ENCODE measurements around the gene SCARB1. TPM values are rescaled to one million over a fixed set of nuclear protein-coding genes. Genes with fewer than 3 reads are reported as not detected.

SCARB1 gene
- total RNA-seq, 1 donor from 2014 or later, result 4.3 TPM

GRCh38 chr12:124855275-124855957, 8.2 kb downstream of the SCARB1 start:
- Histone ChIP-seq H3K9me3 (ENCODE audit: low read depth) (no peaks in the 10 kb centered on the region), H3K9ac (no peak overlapping the region), H3K4me1 (no peaks in the 10 kb centered on the region), H3K4me3 (no peak overlapping the region), H2AFZ (replicated peaks) (no peak overlapping the region), H3F3A (ENCODE audit: low read depth) (no peaks in the 10 kb centered on the region), H3K4me2 (no peak overlapping the region), H3K79me2 (ENCODE audit: low read depth) (no peaks in the 10 kb centered on the region), H3K27me3 (no peaks in the 10 kb centered on the region), H3K27ac (no peak overlapping the region), H3K36me3 (no peaks in the 10 kb centered on the region), H4K20me1 (ENCODE audit: low read depth) (peaks cover 3% of the 10 kb centered on the region)
- Mint-ChIP-seq H3K4me3 (no peak overlapping the region), H3K27me3 (ENCODE audit: insufficient read depth, low read depth) (peaks cover 8% of the 10 kb centered on the region), H3K27ac (no peak overlapping the region), H3K9me3 (no peaks in the 10 kb centered on the region), H3K4me1 (peaks cover 32% of the 10 kb centered on the region), H3K36me3 (peaks cover 6% of the 10 kb centered on the region)
- TF ChIP-seq EZH2phosphoT487 (IDR thresholded peaks at IDR 0.05), result no peak
- TF ChIP-seq CTCF (IDR thresholded peaks at IDR 0.05), result no peak
- no peak for TF ChIP-seq EZH2 (IDR thresholded peaks at IDR 0.05)
- DNase-seq (ENCODE audit: low spot score), result no peak

- no peak overlapping the region for H3K27ac Mint-ChIP-seq
- H3K4me3 Mint-ChIP-seq, result no peak overlapping the region
- H3K4me1 Mint-ChIP-seq, result peaks cover 32% of the 10 kb centered on the region
Measured at GRCh38 chr12:124854637-124855184, 9.0 kb downstream of the SCARB1 start.

GRCh38 chr12:124853781-124854636, 9.7 kb downstream of the SCARB1 start:
- Histone ChIP-seq H3K27ac (no peak overlapping the region), H3K4me2 (no peak overlapping the region), H4K20me1 (ENCODE audit: low read depth) (peaks cover 3% of the 10 kb centered on the region), H3K9ac (no peak overlapping the region), H3K4me3 (no peak overlapping the region), H3K27me3 (no peaks in the 10 kb centered on the region), H3K36me3 (no peaks in the 10 kb centered on the region), H3F3A (ENCODE audit: low read depth) (no peaks in the 10 kb centered on the region), H2AFZ (replicated peaks) (no peak overlapping the region), H3K79me2 (ENCODE audit: low read depth) (no peaks in the 10 kb centered on the region), H3K9me3 (ENCODE audit: low read depth) (no peaks in the 10 kb centered on the region), H3K4me1 (no peaks in the 10 kb centered on the region)
- no peaks in the 10 kb centered on the region for H3K9me3 Mint-ChIP-seq
- no peak for TF ChIP-seq EZH2phosphoT487 (IDR thresholded peaks at IDR 0.05)
- TF ChIP-seq EZH2 (IDR thresholded peaks at IDR 0.05), result no peak
- no peak for TF ChIP-seq CTCF (IDR thresholded peaks at IDR 0.05)
- H3K27me3 Mint-ChIP-seq (ENCODE audit: insufficient read depth, low read depth), result peaks cover 8% of the 10 kb centered on the region
- H3K27ac Mint-ChIP-seq, result no peak overlapping the region
- no peak overlapping the region for H3K4me3 Mint-ChIP-seq
- peaks cover 6% of the 10 kb centered on the region for H3K36me3 Mint-ChIP-seq
- no peak for DNase-seq (ENCODE audit: low spot score)
- H3K4me1 Mint-ChIP-seq, result peaks cover 32% of the 10 kb centered on the region

More at GRCh38 chr12:124854637-124855184, 9.0 kb downstream of the SCARB1 start:
- Histone ChIP-seq H3K4me2 (no peak overlapping the region), H3F3A (ENCODE audit: low read depth) (no peaks in the 10 kb centered on the region), H3K4me1 (no peaks in the 10 kb centered on the region), H3K4me3 (no peak overlapping the region), H3K36me3 (no peaks in the 10 kb centered on the region), H3K27ac (no peak overlapping the region), H3K9me3 (ENCODE audit: low read depth) (no peaks in the 10 kb centered on the region), H2AFZ (replicated peaks) (no peak overlapping the region), H3K9ac (no peak overlapping the region), H3K79me2 (ENCODE audit: low read depth) (no peaks in the 10 kb centered on the region), H3K27me3 (no peaks in the 10 kb centered on the region), H4K20me1 (ENCODE audit: low read depth) (peaks cover 3% of the 10 kb centered on the region)
- Mint-ChIP-seq H3K27me3 (ENCODE audit: insufficient read depth, low read depth) (peaks cover 8% of the 10 kb centered on the region), H3K36me3 (peaks cover 6% of the 10 kb centered on the region), H3K9me3 (no peaks in the 10 kb centered on the region)
- TF ChIP-seq CTCF (IDR thresholded peaks at IDR 0.05), result no peak
- no peak for DNase-seq (ENCODE audit: low spot score)

Measured in neural progenitor cell (in vitro differentiated cells).